H9 (cell line): ENCODE results near the gene XK. TPM values are rescaled to one million over a fixed set of nuclear protein-coding genes. Genes with fewer than 3 reads are reported as not detected.

Experiments used
- DNase-seq: peaks from one replicate; pipeline ENCODE4 v3.0.0-alpha.2; 2017
- H2AFZ ChIP-seq: one replicate; pipeline ENCODE4 v1.6.1; 2013; ENCODE audit warnings: mild to moderate bottlenecking, low read length, control low read depth, moderate library complexity
- H2AK5ac ChIP-seq: 2 replicates; pipeline ENCODE4 v1.6.1; 2013; ENCODE audit warnings: low read length, control low read depth, mixed read lengths; ENCODE audit not compliant: insufficient read length
- H2BK120ac ChIP-seq: one replicate; pipeline ENCODE4 v1.6.1; 2013; ENCODE audit warnings: low read depth, mild to moderate bottlenecking, low read length, control low read depth, inconsistent platforms; ENCODE audit not compliant: poor library complexity, severe bottlenecking
- H2BK12ac ChIP-seq: 2 replicates; pipeline ENCODE4 v1.6.1; 2013; ENCODE audit warnings: low read length, control low read depth, mixed read lengths, low read depth; ENCODE audit not compliant: insufficient read length
- H2BK15ac ChIP-seq: 2 replicates; pipeline ENCODE4 v1.6.1; 2013; ENCODE audit warnings: low read depth, low read length, control low read depth
- H2BK20ac ChIP-seq: one replicate; pipeline ENCODE4 v1.6.1; 2013; ENCODE audit warnings: low read depth, mild to moderate bottlenecking, low read length, control low read depth, inconsistent platforms; ENCODE audit not compliant: poor library complexity, severe bottlenecking
- H2BK5ac ChIP-seq: 2 replicates; pipeline ENCODE4 v1.6.1; 2013; ENCODE audit warnings: low read length, control low read depth, mixed read lengths; ENCODE audit not compliant: insufficient read length
- H3K14ac ChIP-seq: 2 replicates; pipeline ENCODE4 v1.6.1; 2013; ENCODE audit warnings: low read length, control low read depth; ENCODE audit not compliant: insufficient read depth
- H3K18ac ChIP-seq: 2 replicates; pipeline ENCODE4 v1.6.1; 2013; ENCODE audit warnings: low read depth, mild to moderate bottlenecking, mixed read lengths, low read length, control low read depth; ENCODE audit not compliant: insufficient read length
- H3K23ac ChIP-seq: 2 replicates; pipeline ENCODE4 v1.6.1; 2013; ENCODE audit warnings: low read length, control low read depth, mixed read lengths, low read depth; ENCODE audit not compliant: insufficient read length
- H3K23me2 ChIP-seq: 2 replicates; pipeline ENCODE4 v1.6.1; 2013; ENCODE audit warnings: low read depth, mild to moderate bottlenecking, mixed read lengths, low read length, control low read depth; ENCODE audit not compliant: insufficient read length, poor library complexity, severe bottlenecking
- H3K27ac ChIP-seq: 2 replicates; pipeline ENCODE4 v1.5.1; 2013; ENCODE audit warnings: low read length, control low read depth, mixed read lengths, low read depth; ENCODE audit not compliant: insufficient read length
- H3K27me3 ChIP-seq: 2 replicates; pipeline ENCODE4 v1.6.1; 2013; ENCODE audit warnings: low read length, control low read depth, inconsistent platforms; ENCODE audit not compliant: insufficient read depth
- H3K4ac ChIP-seq: 2 replicates; pipeline ENCODE4 v1.6.1; 2013; ENCODE audit warnings: low read depth, mild to moderate bottlenecking, control low read depth, inconsistent platforms, low read length, moderate library complexity
- H3K4me1 ChIP-seq: 2 replicates; pipeline ENCODE4 v1.6.1; 2013; ENCODE audit warnings: low read length, control low read depth, inconsistent platforms; ENCODE audit not compliant: insufficient read depth
- H3K4me2 ChIP-seq: 2 replicates; pipeline ENCODE4 v1.6.1; 2013; ENCODE audit warnings: low read length, control low read depth, mixed read lengths; ENCODE audit not compliant: insufficient read length, insufficient read depth
- H3K56ac ChIP-seq: 2 replicates; pipeline ENCODE4 v1.6.1; 2013; ENCODE audit warnings: low read depth, mild to moderate bottlenecking, mixed read lengths, low read length, control low read depth; ENCODE audit not compliant: insufficient read length
- H3K79me1 ChIP-seq: 2 replicates; pipeline ENCODE4 v1.6.1; 2013; ENCODE audit warnings: low read depth, mild to moderate bottlenecking, moderate library complexity, low read length, control low read depth, inconsistent platforms; ENCODE audit not compliant: insufficient read depth, poor library complexity, severe bottlenecking
- H3K79me2 ChIP-seq: 2 replicates; pipeline ENCODE4 v1.6.1; 2013; ENCODE audit warnings: low read length, control low read depth, inconsistent platforms; ENCODE audit not compliant: insufficient read depth
- H3K9ac ChIP-seq: 2 replicates; pipeline ENCODE4 v1.6.1; 2013; ENCODE audit warnings: low read length, control low read depth, mixed read lengths; ENCODE audit not compliant: insufficient read length; ENCODE audit errors: extremely low read depth
- H3K9me3 ChIP-seq: one replicate; pipeline ENCODE4 v1.6.1; 2013; ENCODE audit warnings: low read depth, low read length, inconsistent platforms; ENCODE audit not compliant: control insufficient read depth
- H3T11ph ChIP-seq: one replicate; pipeline ENCODE4 v1.6.1; 2013; ENCODE audit warnings: mild to moderate bottlenecking, low read length, control low read depth, inconsistent platforms
- H4K20me1 ChIP-seq: one replicate; pipeline ENCODE4 v1.6.1; 2013; ENCODE audit not compliant: control insufficient read depth, insufficient read length, insufficient read depth
- H4K5ac ChIP-seq: 2 replicates; pipeline ENCODE4 v1.6.1; 2013; ENCODE audit warnings: low read depth, mild to moderate bottlenecking, mixed read lengths, low read length, control low read depth; ENCODE audit not compliant: insufficient read length
- H4K8ac ChIP-seq: replicated peaks from 2 replicates; pipeline ENCODE4 v1.6.1; 2013; ENCODE audit warnings: low read length, control low read depth, mixed read lengths, low read depth; ENCODE audit not compliant: insufficient read length
- H4K91ac ChIP-seq: 2 replicates; pipeline ENCODE4 v1.6.1; 2013; ENCODE audit warnings: low read depth, mild to moderate bottlenecking, moderate library complexity, mixed read lengths, low read length, control low read depth; ENCODE audit not compliant: insufficient read length
- H3K27ac Mint-ChIP-seq, 3 experiments: 2 replicates in 2 of 3; 3 replicates in 1 of 3; pipeline ENCODE4 v1.8.0; 2020 to 2021; ENCODE audit warnings: mixed read lengths in 3 of 3, mild to moderate bottlenecking in 1 of 3, moderate library complexity in 1 of 3
- H3K27me3 Mint-ChIP-seq: 2 replicates; pipeline ENCODE4 v1.8.0; 2021; ENCODE audit warnings: low read depth, mild to moderate bottlenecking, moderate library complexity, mixed read lengths
- H3K36me3 Mint-ChIP-seq, 3 experiments: 2 replicates in 2 of 3; 3 replicates in 1 of 3; pipeline ENCODE4 v1.8.0; 2020 to 2021; ENCODE audit warnings: low read depth in 3 of 3, mixed read lengths in 3 of 3; ENCODE audit not compliant: insufficient read depth in 1 of 3
- H3K4me1 Mint-ChIP-seq, 2 experiments: 2 replicates each; pipeline ENCODE4 v1.8.0; 2020; ENCODE audit warnings: mixed read lengths in 2 of 2
- H3K4me3 Mint-ChIP-seq, 2 experiments: 2 replicates in 1 of 2; 3 replicates in 1 of 2; pipeline ENCODE4 v1.8.0; 2020 to 2021; ENCODE audit warnings: mild to moderate bottlenecking in 2 of 2, mixed read lengths in 2 of 2, moderate library complexity in 1 of 2
- H3K9me3 Mint-ChIP-seq, 2 experiments: 2 replicates in 1 of 2; 3 replicates in 1 of 2; pipeline ENCODE4 v1.8.0; 2020; ENCODE audit warnings: mild to moderate bottlenecking in 2 of 2, mixed read lengths in 2 of 2, moderate library complexity in 1 of 2
- CTCF ChIP-seq: fragments of 200-600 bp; sonication (generic); conservative IDR thresholded peaks from 3 replicates; pipeline ENCODE4 v1.8.0; 2021; ENCODE audit warnings: antibody characterized with exemption, mild to moderate bottlenecking
- WGBS: extraction: QIAGEN DNeasy Blood & Tissue Kit; methylation state at CpG from one replicate; pipeline ENCODE4 v1.1.7; 2013; ENCODE audit warnings: missing lambda C conversion rate, low lambda C conversion rate, mixed read lengths; ENCODE audit not compliant: insufficient read length; ENCODE audit errors: extremely low coverage; 5-methylcytosine and 5-hydroxymethylcytosine counted together
- total RNA-seq: library from RNA; stranded (reverse); gene quantifications from 2 replicates; pipeline ENCODE4 v1.2.1, GENCODE V29; 2021

Gene XK
- total RNA-seq, 1 experiment from 2014 or later: 0.85 TPM

GRCh38 chrX:37644381-37645305 lies 40.9 kb upstream of the XK start:
- H4K5ac ChIP-seq: no peak overlapping the region
- no peak overlapping the region for H3K18ac ChIP-seq
- no peaks in the 10 kb centered on the region for H3K4me1 ChIP-seq
- H3K4me1 Mint-ChIP-seq: peaks cover 0 to 7% of the 10 kb centered on the region in 2 experiments; a peak in 2 of 4 replicates
- no peak overlapping the region for H3K4me2 ChIP-seq
- H4K20me1 ChIP-seq: no peaks in the 10 kb centered on the region
- H3K9ac ChIP-seq: no peak overlapping the region
- H4K8ac ChIP-seq: no peak overlapping the region
- H3K27ac ChIP-seq: no peak overlapping the region
- H3K79me2 ChIP-seq: no peaks in the 10 kb centered on the region
- no peak overlapping the region for H3K14ac ChIP-seq
- no peak overlapping the region for H2BK5ac ChIP-seq
- no peaks in the 10 kb centered on the region for H3K27me3 ChIP-seq
- TF ChIP-seq CTCF: no peak
- no peak overlapping the region for H3K56ac ChIP-seq
- H3T11ph ChIP-seq: no peak overlapping the region
- DNase-seq: no peak
- H2BK120ac ChIP-seq: no peak overlapping the region
- no peak overlapping the region for H4K91ac ChIP-seq
- peaks cover 0 to 5% (median 2%) of the 10 kb centered on the region in 3 experiments; a peak in 2 of 7 replicates for H3K36me3 Mint-ChIP-seq
- no CpG with 5 or more reads among the region's 6 CpGs for WGBS
- no peaks in the 10 kb centered on the region for H3K79me1 ChIP-seq
- no peaks in the 10 kb centered on the region for H3K27me3 Mint-ChIP-seq
- H2BK12ac ChIP-seq: no peak overlapping the region
- no peak overlapping the region for H2BK15ac ChIP-seq
- H2AK5ac ChIP-seq: no peak overlapping the region
- H2AFZ ChIP-seq: no peak overlapping the region
- H3K4ac ChIP-seq: no peak overlapping the region
- H2BK20ac ChIP-seq: no peak overlapping the region
- H3K9me3 Mint-ChIP-seq: peaks cover 55 to 61% of the 10 kb centered on the region in 2 experiments
- H3K4me3 Mint-ChIP-seq: no peak overlapping the region
- H3K9me3 ChIP-seq: no peaks in the 10 kb centered on the region
- no peak overlapping the region for H3K27ac Mint-ChIP-seq
- no peak overlapping the region for H3K23ac ChIP-seq
- no peaks in the 10 kb centered on the region for H3K23me2 ChIP-seq
